WTC11 (cell line): ENCODE measurements around the gene OGN.

ENCODE experiments used
- ATF1 ChIP-seq: sonication (generic); formaldehyde crosslinking; IDR thresholded peaks from 2 replicates; pipeline ENCODE4 v1.8.1; 2023; ENCODE audit warnings: mild to moderate bottlenecking, moderate library complexity, missing genetic modification reagents
- CTCF ChIP-seq: fragments of 200-600 bp; IDR thresholded peaks from 2 replicates; pipeline ENCODE4 v1.8.0; 2022; ENCODE audit warnings: antibody characterized with exemption
- E2F5 ChIP-seq: sonication (generic); formaldehyde crosslinking; IDR thresholded peaks from 2 replicates; pipeline ENCODE4 v1.8.1; 2022; ENCODE audit warnings: mild to moderate bottlenecking, moderate library complexity, missing genetic modification reagents
- ELF4 ChIP-seq: sonication (generic); formaldehyde crosslinking; IDR thresholded peaks from 2 replicates; pipeline ENCODE4 v1.8.1; 2022; ENCODE audit warnings: low read depth, mild to moderate bottlenecking, moderate library complexity, missing genetic modification reagents
- JUN ChIP-seq: sonication (generic); formaldehyde crosslinking; IDR thresholded peaks from 2 replicates; pipeline ENCODE4 v1.8.0; 2023; ENCODE audit warnings: mild to moderate bottlenecking, missing genetic modification reagents
- MAX ChIP-seq: sonication (generic); formaldehyde crosslinking; IDR thresholded peaks from 2 replicates; pipeline ENCODE4 v1.8.0; 2022; ENCODE audit warnings: mild to moderate bottlenecking, missing genetic modification reagents
- MYBL2 ChIP-seq: sonication (generic); formaldehyde crosslinking; IDR thresholded peaks from 2 replicates; pipeline ENCODE4 v1.8.1; 2023; ENCODE audit warnings: mild to moderate bottlenecking, moderate library complexity, missing genetic modification reagents
- SMAD4 ChIP-seq: sonication (generic); formaldehyde crosslinking; IDR thresholded peaks from 2 replicates; pipeline ENCODE4 v1.8.0; 2022; ENCODE audit warnings: mild to moderate bottlenecking, missing genetic modification reagents
- SP1 ChIP-seq: sonication (generic); formaldehyde crosslinking; conservative IDR thresholded peaks from 2 replicates; pipeline ENCODE4 v1.8.1; 2022; ENCODE audit warnings: missing genetic modification reagents
- TCF7 ChIP-seq: sonication (generic); formaldehyde crosslinking; IDR thresholded peaks from 2 replicates; pipeline ENCODE4 v1.8.0; 2022; ENCODE audit warnings: mild to moderate bottlenecking, low read depth, missing genetic modification reagents, moderate library complexity
- TEAD4 ChIP-seq: sonication (generic); formaldehyde crosslinking; IDR thresholded peaks from 2 replicates; pipeline ENCODE4 v1.8.0; 2022; ENCODE audit warnings: mild to moderate bottlenecking, missing genetic modification reagents
- USF2 ChIP-seq: sonication (generic); formaldehyde crosslinking; IDR thresholded peaks from 2 replicates; pipeline ENCODE4 v1.8.1; 2023; ENCODE audit warnings: mild to moderate bottlenecking, missing genetic modification reagents, moderate library complexity
- ZNF138 ChIP-seq: sonication (generic); formaldehyde crosslinking; conservative IDR thresholded peaks from 2 replicates; pipeline ENCODE4 v1.8.1; 2022; ENCODE audit warnings: mild to moderate bottlenecking, moderate library complexity, missing genetic modification reagents
- ZNF512 ChIP-seq: sonication (generic); formaldehyde crosslinking; IDR thresholded peaks from 2 replicates; pipeline ENCODE4 v1.8.1; 2022; ENCODE audit warnings: missing genetic modification reagents, borderline replicate concordance

- no peak for TF ChIP-seq CTCF
- no peak for TF ChIP-seq E2F5 (CRISPR knock-in tag)
- TF ChIP-seq SMAD4 (CRISPR knock-in tag), result no peak
- TF ChIP-seq TEAD4 (CRISPR knock-in tag), result no peak
- no peak for TF ChIP-seq ATF1 (CRISPR knock-in tag)
- TF ChIP-seq ZNF138 (CRISPR knock-in tag), result no peak
- no peak for TF ChIP-seq TCF7 (CRISPR knock-in tag)
- no peak for TF ChIP-seq MYBL2 (CRISPR knock-in tag)
- TF ChIP-seq MAX (CRISPR knock-in tag), result no peak
- TF ChIP-seq USF2 (CRISPR knock-in tag), result no peak
- no peak for TF ChIP-seq JUN (CRISPR knock-in tag)
- TF ChIP-seq SP1, result no peak
- no peak for TF ChIP-seq ELF4 (CRISPR knock-in tag)
- TF ChIP-seq ZNF512 (CRISPR knock-in tag), result no peak
Measured at GRCh38 chr9:92405818-92406217, 1.4 kb upstream of the OGN start.
